GM18867 (cell line): Measurements from ENCODE around the gene R3HDM2.

ENCODE experiments used
- ATAC-seq: cut with Tn5 transposase; IDR thresholded peaks from one replicate; pipeline ENCODE4 v1.9.1; 2021; ENCODE audit warnings: mild to moderate bottlenecking, moderate library complexity; ENCODE audit not compliant: unreplicated experiment

Gene R3HDM2

DNA sequence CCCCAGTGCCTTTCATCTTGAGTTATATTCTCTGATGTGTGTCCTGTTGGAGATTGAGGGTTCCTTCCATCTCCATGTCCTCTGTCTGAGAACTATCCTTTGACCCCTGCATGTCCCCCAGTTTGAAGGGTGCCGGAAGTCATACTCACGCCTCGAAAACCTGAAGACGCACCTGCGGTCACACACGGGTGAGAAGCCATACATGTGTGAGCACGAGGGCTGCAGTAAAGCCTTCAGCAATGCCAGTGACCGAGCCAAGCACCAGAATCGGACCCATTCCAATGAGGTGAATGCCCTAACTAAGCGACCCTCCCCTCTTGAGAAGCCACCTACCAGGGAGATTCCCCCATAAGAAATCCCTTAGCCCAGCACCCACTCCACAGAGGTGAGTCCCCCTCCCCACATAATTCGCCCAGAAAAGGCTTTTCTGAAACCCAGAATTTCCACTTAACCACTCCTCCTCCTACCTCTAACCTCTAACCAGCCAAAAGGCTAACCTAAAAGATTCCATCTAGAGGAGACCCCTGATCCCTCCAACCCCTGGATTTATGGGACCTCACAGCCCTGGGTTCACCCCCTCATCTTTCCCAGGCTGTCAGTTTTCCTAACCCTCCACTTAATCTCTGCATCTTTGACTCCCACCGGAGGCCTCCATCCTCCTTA is 36.5 kb upstream of the R3HDM2 start:
- no peak for ATAC-seq

GRCh38 chr12:57465747-57466505 is 35.1 kb upstream of the R3HDM2 start:
- ATAC-seq = no peak

DNA sequence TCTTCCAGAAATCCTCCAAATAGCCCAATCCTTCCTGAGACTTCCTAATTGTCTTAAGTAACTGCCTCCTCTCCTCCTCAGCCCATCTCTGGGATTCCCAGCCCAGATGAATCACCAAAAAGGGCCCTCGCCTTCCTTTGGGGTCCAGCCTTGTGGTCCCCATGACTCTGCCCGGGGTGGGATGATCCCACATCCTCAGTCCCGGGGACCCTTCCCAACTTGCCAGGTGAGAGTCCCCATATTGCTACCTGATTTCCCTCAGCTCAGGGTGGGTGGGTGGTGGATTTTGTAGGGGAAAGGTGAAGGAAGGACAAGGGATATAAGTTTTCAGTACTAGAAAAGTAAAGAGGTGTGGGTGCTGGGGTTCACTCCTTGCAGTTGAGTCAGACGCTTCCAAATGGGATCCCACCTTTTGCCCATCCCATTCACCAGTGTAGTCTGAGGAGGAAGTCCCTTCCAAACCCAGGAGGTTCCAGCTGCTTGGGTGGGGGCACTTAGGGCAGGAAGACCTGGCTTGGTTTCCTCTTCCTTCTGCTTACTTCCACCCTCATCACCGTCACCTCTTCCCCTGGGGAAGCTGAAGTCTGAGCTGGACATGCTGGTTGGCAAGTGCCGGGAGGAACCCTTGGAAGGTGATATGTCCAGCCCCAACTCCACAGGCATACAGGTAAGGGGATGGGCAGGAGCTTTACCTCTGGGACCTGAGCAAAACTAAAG is 34.3 kb upstream of the R3HDM2 start:
- ATAC-seq = no peak

DNA sequence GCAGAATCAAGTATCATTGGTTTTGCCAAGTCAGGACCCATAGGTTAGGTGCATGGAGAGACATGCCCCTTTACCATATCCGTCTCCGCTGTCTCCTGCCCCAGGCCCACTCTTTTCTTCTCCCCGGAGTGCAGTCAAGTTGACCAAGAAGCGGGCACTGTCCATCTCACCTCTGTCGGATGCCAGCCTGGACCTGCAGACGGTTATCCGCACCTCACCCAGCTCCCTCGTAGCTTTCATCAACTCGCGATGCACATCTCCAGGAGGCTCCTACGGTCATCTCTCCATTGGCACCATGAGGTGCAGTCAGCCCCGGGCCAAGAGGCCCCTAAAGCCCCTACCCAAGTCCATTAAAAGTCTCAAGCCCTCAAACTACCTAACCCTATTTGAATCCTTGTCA is 33.7 kb upstream of the R3HDM2 start:
- ATAC-seq = no peak

GRCh38 chr12:57462912-57463253 is 32.0 kb upstream of the R3HDM2 start:
- no peak for ATAC-seq

GRCh38 chr12:57462251-57462911 is 31.5 kb upstream of the R3HDM2 start:
- peak; percentile 61 for ATAC-seq

GRCh38 chr12:57461917-57462250 is 31.0 kb upstream of the R3HDM2 start:
- ATAC-seq = no peak

DNA sequence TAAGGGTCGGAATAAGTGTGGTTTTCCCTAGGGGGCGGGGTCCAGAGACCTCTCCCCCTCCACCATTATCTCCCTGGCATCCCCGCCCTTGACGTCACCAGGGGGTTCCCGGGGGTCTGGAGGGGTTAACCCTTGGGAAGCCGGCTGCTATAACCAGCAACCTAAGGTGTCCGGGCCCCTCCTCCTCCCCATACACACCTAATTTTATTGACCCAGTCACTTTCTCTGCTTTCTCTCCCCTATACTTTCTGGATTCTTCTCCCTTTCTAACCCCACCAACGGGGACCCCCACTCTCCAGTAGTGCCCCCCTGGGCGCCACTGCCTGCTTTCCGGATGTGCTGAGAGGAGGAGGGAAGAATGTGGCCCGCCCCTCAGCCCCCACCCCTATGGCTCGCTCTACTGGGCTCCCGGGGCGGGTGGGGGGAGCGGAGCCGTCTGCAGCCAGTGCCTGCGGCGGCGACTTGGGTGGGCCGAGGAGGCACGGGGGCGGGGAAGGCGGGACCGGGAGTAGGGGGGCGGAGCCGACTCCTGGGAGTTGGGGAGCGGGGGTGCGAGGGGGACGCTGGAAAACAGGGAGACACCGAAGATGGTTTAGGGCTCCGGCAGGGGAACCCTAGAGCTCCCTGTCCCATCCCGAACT is 30.6 kb upstream of the R3HDM2 start:
- ATAC-seq = no peak

GRCh38 chr12:57460841-57461275 is 30.0 kb upstream of the R3HDM2 start:
- no peak for ATAC-seq

GRCh38 chr12:57460468-57460784 is 29.6 kb upstream of the R3HDM2 start:
- ATAC-seq = no peak

DNA sequence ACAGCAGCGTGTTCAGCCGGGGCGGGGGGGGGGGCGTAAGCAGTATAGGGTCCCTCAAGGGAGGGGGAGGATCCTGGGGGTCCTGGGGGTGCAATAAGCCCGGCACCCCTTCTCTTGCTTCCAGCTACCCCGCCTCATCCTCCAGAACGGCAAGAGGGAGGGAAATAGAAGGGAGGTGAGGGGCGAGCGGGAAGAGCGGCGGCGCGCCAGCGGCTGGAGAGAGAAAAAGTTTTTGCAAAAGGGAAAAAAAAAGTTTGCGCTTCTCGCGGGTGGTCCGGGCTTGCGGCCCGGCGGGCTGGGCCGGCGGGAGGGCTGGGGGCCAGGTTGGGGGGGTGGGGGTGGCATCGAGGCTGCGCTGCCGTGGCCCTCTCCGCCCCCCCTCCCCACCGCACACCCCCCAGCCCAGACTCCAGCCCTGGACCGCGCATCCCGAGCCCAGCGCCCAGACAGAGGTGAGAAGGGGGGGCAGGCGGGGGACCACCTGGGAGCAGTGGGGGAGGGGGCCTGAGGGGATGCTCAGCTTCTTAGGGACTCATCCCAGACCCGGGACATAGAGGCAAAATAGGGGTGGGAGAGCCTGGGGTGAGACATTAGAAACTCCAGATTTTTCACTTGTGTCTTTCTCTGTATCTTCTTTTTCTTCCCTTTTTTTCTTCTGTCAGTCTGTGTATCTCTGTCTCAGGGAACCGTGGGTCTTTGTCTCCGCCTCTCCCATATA is 29.1 kb upstream of the R3HDM2 start, which contains the start of gene GLI1:
TSS of gene GLI1 (plus strand) at position 36 of the 718 bp plus-strand sequence. CDS start 3,907 bp downstream, outside the sequence.
- no peak for ATAC-seq

DNA sequence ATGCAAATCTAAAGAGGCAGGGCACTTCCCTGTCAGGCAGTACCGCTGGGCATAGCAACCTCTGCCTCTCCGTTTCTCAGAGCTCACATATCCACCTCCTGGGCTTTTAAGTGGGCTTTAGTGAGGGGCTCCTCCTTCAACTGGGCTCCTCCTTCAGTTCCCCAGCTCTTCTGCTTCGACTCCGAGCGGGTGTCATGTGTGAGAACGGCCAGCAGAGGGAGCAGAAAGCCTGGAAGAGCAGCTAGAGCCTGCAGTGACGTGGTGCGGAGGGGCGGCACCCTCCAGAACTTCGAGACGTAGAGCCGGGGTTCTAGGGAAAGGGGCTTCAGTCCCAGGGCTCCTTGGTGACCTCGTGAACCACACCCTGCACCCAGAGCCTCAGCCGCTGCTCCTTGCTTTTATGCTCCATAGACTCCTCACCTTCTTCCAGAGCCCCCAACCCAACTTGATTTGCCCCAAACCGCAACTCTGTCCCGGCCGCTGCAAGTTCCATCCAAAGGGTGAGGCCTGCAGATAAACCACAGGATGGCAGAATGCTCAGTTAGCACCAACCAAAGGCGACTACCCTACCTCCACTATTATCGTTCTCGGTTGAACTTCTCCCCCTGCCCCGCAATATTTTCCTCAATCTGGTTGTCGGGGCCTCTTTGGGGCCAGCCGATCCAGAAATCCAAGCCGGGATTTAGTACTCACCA is 28.4 kb upstream of the R3HDM2 start:
- ATAC-seq = peak; percentile 51

DNA sequence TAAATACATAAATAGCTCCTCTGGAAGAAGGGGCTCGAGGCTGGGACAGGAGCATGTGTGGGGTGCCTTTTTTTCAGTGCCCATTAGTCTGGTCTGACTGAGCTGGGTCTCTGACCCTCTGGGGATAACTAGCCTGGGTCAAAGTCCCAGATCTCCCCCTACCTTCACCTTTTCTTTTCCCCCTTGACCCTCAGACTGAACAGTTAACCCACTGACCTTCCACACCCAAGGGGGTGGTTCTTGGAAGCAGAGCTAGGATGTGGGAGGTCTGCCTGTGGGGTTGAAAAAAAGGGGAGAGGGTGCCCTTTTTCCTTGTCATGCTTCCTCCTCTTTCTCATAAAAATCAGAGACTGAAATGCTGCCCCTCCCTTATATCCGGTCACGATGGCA is 27.8 kb upstream of the R3HDM2 start:
- no peak for ATAC-seq

- no peak for ATAC-seq
These were observed 26.1 kb upstream of the R3HDM2 start for GRCh38 chr12:57456737-57457490.

DNA sequence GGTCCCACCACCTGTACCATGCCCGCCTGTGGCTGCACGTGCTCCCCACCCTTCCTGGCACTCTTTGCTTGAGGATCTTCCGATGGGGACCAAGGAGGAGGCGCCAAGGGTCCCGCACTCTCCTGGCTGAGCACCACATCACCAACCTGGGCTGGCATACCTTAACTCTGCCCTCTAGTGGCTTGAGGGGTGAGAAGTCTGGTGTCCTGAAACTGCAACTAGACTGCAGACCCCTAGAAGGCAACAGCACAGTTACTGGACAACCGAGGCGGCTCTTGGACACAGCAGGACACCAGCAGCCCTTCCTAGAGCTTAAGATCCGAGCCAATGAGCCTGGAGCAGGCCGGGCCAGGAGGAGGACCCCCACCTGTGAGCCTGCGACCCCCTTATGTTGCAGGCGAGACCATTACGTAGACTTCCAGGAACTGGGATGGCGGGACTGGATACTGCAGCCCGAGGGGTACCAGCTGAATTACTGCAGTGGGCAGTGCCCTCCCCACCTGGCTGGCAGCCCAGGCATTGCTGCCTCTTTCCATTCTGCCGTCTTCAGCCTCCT is 25.4 kb upstream of the R3HDM2 start:
- ATAC-seq = peak; percentile 38

DNA sequence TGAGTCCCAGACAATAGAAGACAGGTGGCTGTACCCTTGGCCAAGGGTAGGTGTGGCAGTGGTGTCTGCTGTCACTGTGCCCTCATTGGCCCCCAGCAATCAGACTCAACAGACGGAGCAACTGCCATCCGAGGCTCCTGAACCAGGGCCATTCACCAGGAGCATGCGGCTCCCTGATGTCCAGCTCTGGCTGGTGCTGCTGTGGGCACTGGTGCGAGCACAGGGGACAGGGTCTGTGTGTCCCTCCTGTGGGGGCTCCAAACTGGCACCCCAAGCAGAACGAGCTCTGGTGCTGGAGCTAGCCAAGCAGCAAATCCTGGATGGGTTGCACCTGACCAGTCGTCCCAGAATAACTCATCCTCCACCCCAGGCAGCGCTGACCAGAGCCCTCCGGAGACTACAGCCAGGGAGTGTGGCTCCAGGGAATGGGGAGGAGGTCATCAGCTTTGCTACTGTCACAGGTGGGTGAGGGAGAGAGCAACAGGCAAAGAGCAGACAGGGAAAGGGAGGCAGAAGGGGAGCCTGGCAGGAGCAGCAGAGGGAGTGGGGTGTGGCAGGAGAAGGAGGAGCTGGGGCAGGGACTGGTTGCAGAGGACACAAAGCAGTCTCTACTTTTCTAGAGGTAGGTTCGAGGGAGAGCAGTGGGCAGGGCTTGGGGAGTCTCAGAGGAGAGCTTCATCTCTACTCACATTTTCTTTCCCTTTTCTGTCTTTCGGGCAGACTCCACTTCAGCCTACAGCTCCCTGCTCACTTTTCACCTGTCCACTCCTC is 24.7 kb upstream of the R3HDM2 start:
- ATAC-seq = no peak

DNA sequence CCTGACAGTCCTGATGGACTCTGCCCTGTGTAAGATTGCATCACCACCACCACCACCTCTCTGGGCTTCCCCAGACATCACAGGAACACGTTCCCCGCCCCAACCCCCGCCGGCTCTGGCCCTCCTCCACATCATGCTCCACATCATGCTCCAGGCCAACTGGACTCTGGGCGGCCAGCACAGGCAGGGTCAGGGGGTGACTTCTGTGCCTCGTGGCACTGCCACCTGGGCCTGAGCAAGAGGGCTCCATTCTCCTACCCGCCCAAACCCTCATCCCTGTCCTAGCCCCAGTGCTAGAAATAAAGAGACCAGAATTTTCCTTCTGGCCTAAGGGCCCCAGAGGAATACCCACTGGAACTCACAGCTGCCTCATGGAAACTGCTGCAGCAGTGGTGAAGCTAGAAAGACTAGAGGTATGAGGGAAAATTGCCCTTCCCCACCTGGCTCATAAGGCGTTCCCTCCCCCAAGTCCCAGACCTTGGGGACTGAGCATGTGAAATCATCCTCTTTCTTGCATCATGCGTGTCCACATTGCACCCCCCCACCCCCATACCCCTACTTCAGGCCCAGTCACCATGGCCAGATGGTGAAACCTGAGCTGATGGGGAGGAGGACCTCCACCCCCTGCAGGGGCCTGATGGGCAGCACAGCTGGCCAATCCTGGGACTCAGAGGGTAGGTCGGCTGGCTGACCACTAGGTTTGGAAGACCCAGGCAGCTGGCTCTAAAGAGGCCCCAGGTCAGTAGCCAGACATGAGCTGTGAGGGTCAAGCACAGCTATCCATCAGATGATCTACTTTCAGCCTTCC is 23.9 kb upstream of the R3HDM2 start, which contains the start of gene INHBE:
TSS of gene INHBE (plus strand) at position 742 of the 808 bp plus-strand sequence. CDS start 230 bp downstream, outside the sequence.
- ATAC-seq = no peak
